Stimulated activated CD8-positive, alpha-beta memory T cell treated with anti-CD3 and anti-CD28 coated beads, Interleukin-4, amount 100 ng/mL, for 24 hours (primary cell): ENCODE data around the gene PDE1A.

ENCODE experiments used
- DNase-seq: peaks from one replicate; pipeline ENCODE4 v3.0.0-alpha.2; 2020; ENCODE audit warnings: low read depth

Gene PDE1A

GRCh38 chr2:182197529-182197928 lies 229.3 kb downstream of the PDE1A start:
- no peak for DNase-seq

- DNase-seq: no peak
These were observed 233.5 kb downstream of the PDE1A start for GRCh38 chr2:182193291-182193690.

GRCh38 chr2:182191061-182191460 lies 235.8 kb downstream of the PDE1A start:
- no peak for DNase-seq

- DNase-seq: no peak
These were observed 239.7 kb downstream of the PDE1A start for GRCh38 chr2:182187130-182187529.

- no peak for DNase-seq
These were observed 240.6 kb downstream of the PDE1A start for GRCh38 chr2:182186132-182186735.

- DNase-seq: no peak
These were observed 244.4 kb downstream of the PDE1A start for GRCh38 chr2:182182436-182182835.

GRCh38 chr2:182181381-182181780 lies 245.5 kb downstream of the PDE1A start:
- no peak for DNase-seq

- no peak for DNase-seq
These were observed 247.7 kb downstream of the PDE1A start for GRCh38 chr2:182179176-182179575.

GRCh38 chr2:182173944-182174622 lies 252.8 kb downstream of the PDE1A start:
- no peak for DNase-seq

GRCh38 chr2:182170341-182170740 lies 256.5 kb downstream of the PDE1A start:
- no peak for DNase-seq

- no peak for DNase-seq
These were observed 259.0 kb downstream of the PDE1A start for GRCh38 chr2:182167882-182168281.

GRCh38 chr2:182166841-182167240 lies 260.0 kb downstream of the PDE1A start:
- no peak for DNase-seq

- no peak for DNase-seq
These were observed 260.4 kb downstream of the PDE1A start for GRCh38 chr2:182166406-182166805.

- no peak for DNase-seq
These were observed 261.6 kb downstream of the PDE1A start for GRCh38 chr2:182165202-182165601.

GRCh38 chr2:182164686-182165085 lies 262.1 kb downstream of the PDE1A start:
- DNase-seq: no peak

GRCh38 chr2:182163878-182164277 lies 263.0 kb downstream of the PDE1A start:
- DNase-seq: no peak

GRCh38 chr2:182148344-182148743 lies 278.5 kb downstream of the PDE1A start:
- DNase-seq: no peak

- no peak for DNase-seq
These were observed 282.1 kb downstream of the PDE1A start for GRCh38 chr2:182144776-182145165.

- DNase-seq: no peak
These were observed 282.6 kb downstream of the PDE1A start for GRCh38 chr2:182144041-182144775.

GRCh38 chr2:182142062-182142461 lies 284.8 kb downstream of the PDE1A start:
- no peak for DNase-seq

GRCh38 chr2:182134201-182134600 lies 292.6 kb downstream of the PDE1A start:
- DNase-seq: no peak

GRCh38 chr2:182133195-182133891 lies 293.5 kb downstream of the PDE1A start:
- no peak for DNase-seq

- DNase-seq: no peak
These were observed 294.2 kb downstream of the PDE1A start for GRCh38 chr2:182132605-182133004.
